GM21825 (cell line): Measurements from ENCODE around the gene SHROOM3.
"Not testable (repeated sequence)": the region's sequence is repeated elsewhere in the genome, so short reads cannot be mapped to it uniquely, and the experiment has no call there.

Experiments
- ATAC-seq: cut with Tn5 transposase; IDR thresholded peaks from one replicate; pipeline ENCODE4 v1.9.1; 2021; ENCODE audit warnings: mild to moderate bottlenecking, moderate library complexity; ENCODE audit not compliant: unreplicated experiment

SHROOM3 gene

DNA sequence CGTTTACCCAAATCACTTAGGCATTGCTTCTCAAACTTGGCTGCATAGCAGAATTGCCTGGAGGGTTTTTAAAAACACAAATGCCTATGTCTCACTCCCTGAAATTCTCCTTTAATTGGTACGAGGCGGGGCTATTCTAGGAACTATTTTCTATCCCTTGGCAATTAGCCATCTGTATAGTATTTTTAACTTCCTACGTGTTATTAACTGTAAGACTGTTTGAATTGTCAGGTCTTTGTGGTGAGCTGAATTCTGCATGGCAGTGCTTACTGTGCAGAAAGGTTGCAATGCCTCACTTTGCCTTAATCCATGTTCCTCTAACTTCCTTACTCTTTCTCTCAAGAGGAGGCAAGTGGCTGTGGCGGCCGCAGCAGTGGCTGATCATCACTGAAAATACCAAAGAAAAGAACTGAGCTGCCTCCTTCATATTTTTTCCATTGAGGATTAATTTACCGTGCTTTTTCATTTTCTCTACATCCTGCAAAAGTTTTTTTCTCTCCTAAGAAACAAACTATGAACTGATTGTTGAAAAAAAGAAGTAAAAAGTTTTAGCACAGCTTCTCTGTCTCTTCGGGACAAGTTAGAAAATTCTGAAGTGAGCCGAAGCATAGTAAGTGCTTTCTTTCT, at the start of gene SHROOM3:
Gene SHROOM3, plus strand, starts transcription at position 329 of the 627 bp plus-strand sequence. CDS start 824 bp downstream, outside the sequence.
- ATAC-seq = no peak

DNA sequence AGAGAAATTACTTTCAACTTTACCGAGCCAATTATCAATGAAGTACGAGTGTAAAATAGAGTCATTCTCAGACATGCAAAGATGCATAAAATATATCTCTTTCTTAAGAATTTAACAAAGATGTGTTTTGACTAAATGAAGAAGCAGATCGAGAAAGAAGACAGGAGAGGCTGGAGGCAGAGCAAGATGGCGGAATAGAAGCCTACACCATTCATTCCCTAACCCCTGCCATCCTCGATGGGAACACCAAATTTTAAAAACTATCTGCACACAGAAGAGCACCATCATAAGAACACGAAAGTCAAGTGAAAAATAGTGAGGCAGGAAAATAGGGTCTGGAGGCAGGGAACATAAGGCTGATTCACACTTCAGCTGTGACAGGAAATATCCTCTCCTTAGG, 49.1 kb upstream of the SHROOM3 start:
- ATAC-seq = no peak

- no peak for ATAC-seq
Observed at GRCh38 chr4:76386566-76387305, 48.3 kb upstream of the SHROOM3 start.

- ATAC-seq = no peak
Observed at GRCh38 chr4:76388160-76388908, 46.7 kb upstream of the SHROOM3 start.

DNA sequence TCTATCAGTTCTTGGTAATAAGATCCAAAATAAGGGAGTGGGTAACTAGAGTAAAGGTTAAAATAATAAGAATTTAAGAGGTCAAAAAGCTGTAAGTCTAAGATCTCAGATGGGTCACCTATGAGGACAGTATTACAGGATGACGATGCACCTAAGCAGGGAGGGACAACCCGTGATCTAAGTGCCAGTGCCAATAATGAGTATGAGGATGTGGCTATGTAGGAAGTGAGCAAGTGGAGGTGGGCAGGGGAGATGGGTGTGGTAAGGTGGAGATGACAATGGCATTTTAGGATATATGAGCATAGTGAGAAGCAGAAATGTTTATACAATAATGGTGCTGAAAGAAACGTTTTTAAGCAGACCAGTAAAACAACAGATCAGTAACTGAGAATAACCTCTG, 33.4 kb upstream of the SHROOM3 start:
- ATAC-seq = no peak

DNA sequence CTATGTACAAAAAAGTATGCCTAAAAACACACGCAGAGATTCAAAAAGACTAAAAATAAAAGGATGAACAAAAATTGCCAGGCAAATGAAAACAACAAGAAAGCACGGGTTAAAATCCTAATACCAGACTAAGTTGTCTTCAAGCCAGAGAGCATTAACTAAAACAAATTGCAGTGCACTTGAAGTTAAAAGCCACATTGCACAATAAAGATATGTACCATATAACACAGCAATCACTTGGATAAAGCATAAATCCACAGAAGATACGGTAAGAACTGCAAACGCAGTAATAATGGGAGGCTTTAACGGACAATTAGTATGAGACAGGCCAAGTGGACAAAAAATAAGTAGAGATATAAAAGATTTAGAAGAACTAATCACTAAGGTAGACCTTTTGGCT, 28.9 kb upstream of the SHROOM3 start:
- ATAC-seq = no peak

- no peak for ATAC-seq
Observed at GRCh38 chr4:76407440-76408119, 27.4 kb upstream of the SHROOM3 start.

- ATAC-seq = no peak
Observed at GRCh38 chr4:76410636-76411035, 24.4 kb upstream of the SHROOM3 start.

- no peak for ATAC-seq
Observed at GRCh38 chr4:76420188-76420761, 14.8 kb upstream of the SHROOM3 start.

DNA sequence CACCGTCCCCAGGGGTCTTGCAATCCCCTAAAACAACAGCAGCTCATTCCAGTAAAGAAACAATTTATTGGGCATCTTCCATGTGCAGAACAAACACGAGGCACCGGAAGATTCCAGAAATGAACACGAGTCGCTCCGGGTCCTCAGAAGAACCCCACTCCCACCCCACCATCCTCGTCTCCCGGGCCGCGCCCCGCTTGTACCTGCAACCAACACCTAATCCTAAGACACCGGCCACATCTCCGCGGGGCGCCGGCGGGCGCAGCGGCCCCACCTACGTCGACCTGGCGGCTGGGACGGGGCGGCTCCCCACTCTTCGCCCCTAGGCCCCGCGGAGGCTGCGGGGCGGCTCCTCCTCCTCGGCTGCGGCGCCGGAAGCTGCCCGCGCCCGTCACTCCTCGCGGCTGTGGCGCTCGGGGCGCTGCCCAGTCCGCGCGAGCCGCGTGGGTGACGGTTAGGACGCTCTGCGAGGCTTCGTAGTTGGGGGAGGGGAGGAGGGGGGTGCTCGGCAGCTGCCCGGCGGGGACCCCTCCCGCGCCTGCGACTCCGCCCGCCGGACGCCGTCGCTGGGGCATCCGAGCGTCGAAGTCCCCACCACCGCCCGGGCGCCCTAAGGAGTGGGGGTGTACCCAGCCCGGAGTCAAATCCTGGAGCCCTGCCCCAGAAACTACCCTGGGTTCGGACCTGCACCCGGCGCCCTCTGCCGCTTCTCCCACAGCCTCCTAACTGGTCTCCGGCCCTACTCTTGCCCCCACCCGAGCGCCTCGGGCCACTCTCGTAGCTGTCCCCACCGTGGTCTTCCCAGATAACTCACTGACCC, 14.1 kb upstream of the SHROOM3 start, which contains the start of gene CCDC158:
Gene CCDC158, minus strand, starts transcription at position 380 of the 820 bp plus-strand sequence. CDS start 17,934 bp downstream, outside the sequence.
- ATAC-seq = no peak

DNA sequence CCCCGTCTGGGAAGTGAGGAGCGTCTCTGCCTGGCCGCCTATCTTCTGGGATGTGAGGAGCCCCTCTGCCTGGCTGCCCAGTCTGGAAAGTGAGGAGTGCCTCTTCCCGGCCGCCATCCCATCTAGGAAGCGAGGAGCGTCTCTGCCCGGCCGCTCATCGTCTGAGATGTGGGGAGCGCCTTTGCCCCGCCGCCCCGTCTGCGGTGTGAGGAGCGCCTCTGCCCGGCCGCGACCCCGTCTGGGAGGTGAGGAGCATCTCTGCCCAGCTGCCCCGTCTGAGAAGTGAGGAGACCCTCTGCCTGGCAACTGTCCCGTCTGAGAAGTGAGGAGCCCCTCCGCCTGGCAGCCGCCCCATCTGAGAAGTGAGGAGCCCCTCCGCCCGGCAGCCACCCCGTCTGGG, 11.9 kb upstream of the SHROOM3 start:
- not testable (repeated sequence) for ATAC-seq

- no peak for ATAC-seq
Observed at GRCh38 chr4:76426272-76426671, 8.8 kb upstream of the SHROOM3 start.

DNA sequence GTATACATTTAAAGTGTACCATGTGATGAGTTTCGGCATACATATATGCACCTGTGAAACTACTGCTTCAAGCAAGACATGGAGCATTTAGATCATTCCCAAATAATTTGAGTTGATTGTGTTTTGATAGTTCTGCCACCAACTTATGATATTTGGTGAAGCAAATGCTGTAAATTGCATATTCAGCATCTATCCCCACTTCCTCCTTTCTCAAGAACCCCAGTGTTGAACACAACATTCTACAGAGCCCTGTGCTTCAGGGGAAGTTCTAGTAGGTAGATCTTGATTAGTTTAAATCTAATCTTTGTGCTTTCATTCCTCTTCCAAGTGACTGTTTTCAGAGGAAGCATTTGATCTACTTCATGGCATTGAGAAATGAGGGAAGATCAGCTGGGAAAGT, 5.4 kb upstream of the SHROOM3 start:
- no peak for ATAC-seq

- ATAC-seq = no peak
Observed at GRCh38 chr4:76430519-76431388, 4.3 kb upstream of the SHROOM3 start.

- ATAC-seq = no peak
Observed at GRCh38 chr4:76435528-76436319, 695 bp downstream of the SHROOM3 start.

DNA sequence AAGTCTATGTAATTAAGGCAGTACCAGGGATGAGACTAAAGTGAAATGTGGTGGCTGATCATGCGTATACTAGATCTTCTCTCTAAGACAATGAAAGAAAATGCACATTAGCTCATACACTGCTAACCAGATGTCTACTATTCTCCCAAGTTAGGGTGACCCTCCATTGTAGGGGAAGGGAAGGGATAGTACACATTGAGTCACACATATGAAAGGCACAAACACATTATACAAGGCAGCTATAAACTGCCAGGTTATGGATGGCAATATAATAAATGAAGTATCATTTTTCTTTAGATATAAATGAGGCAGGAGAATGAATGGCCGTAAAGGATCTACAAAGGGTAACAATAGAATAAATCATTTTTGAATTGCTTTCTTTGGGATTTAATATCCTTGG, 4.5 kb downstream of the SHROOM3 start:
- no peak for ATAC-seq

DNA sequence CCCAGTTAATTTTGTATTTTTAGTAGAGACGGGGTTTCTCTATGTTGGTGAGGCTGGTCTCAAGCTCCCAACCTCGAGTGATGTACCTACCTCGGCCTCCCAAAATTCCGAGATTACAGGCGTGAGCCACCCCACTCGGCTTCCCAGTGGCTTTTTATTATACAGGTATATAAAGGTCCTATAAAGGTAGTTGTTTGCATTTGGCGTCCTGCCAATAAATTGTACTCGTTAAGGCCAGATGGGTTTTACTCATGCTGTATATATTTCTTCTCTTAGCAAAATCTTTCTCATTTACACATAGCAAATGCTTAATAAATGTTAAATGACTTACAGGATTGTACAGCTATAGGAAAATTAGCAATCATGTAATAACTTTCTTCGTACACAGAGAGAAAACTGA, 6.9 kb downstream of the SHROOM3 start:
- no peak for ATAC-seq

- ATAC-seq = no peak
Observed at GRCh38 chr4:76442807-76443206, 7.8 kb downstream of the SHROOM3 start.
